GM18951 (cell line): ENCODE data around the gene ADGRD2.

Source experiments
- POLR2A ChIP-seq: IDR thresholded peaks from 4 replicates; pipeline ENCODE4 v1.6.1; 2011; ENCODE audit warnings: mild to moderate bottlenecking; ENCODE audit not compliant: insufficient read length, insufficient read depth; ENCODE audit errors: extremely low read depth
- in situ Hi-C: fragments of 300-500 bp; cut with MboI; formaldehyde crosslinking; loops from one replicate; pipeline ENCODE4 v1.12.0; 2022; ENCODE audit warnings: low sequenced_read_pairs, mixed read lengths, inconsistent platforms; ENCODE audit not compliant: unreplicated experiment

ADGRD2 gene

DNA sequence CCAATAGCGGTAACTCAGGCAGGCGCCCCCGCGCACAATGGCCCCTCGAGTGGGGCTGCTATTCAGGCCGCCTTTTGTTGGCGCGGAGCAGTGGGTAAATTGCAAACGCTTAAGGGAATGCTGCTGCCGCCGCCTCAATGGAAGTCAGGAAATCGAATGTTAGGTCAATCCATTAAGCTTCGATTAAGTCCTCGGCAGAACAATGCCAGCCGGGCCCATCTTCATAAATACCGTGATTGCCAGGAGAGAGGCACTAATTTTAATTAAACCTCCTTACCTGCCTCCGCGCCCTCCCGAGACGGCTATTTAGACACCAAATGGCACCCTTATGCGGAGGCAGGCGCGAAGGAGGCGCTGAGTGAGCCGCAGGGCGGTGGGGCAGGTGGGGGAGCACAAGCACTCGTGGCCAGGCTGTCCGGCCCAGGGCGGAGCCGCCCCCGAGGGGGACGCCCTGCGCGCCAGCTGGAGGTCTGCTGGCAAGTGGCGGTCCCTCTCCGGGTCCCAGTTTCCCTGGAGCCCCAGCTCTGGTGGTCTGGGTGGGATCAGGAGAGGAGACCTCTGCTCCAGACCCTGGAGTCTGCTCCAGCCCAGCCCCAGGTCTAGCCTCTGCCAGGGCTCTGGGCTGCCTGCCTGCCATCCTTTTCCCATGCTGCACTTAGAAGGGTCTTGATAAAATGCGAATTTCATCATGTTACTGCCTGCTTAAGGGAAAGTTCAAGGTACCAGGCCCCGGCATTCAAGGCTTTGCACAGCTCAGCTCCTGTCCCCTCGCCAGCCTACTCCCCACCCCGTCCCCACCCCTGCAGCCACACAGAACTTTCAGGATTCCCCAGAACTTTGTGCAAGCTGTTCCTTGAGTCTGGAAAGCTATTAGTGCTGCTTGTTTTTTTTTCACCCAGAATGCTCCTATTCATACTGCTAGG lies 37.3 kb downstream of the ADGRD2 start:
- in situ Hi-C loops = no loop called here
- TF ChIP-seq POLR2A = no peak

DNA sequence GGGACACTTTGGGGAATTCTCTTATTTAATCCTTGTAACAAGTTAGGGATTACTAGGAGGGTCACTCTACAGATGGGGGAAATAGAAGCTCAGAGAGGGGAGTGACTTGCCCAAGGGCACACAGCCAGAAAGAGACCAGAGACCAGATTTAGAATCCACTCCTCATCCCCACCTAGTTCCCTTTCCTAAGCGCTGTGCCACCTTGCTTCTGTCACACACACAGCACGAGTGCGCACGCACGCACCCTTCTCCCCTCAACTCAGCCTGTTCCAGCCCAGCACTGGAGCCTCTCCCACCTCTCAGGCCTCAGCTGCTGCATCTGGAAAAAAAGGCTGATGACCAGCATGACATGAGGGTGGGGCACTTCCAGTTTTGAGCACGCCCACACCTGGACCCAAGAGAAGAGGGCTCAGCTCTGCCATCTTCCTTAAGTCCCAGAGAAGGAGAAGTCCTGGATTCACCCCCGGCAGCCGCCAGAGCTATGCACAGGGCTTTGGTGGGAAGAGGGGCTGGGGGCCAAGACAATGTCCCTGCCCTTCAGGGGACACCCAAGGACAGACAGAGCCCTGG lies 38.5 kb downstream of the ADGRD2 start:
- no peak for TF ChIP-seq POLR2A
- in situ Hi-C loops = no loop called here

- in situ Hi-C loops = no loop called here
- TF ChIP-seq POLR2A = no peak
Measured at GRCh38 chr9:124489222-124489621, 39.0 kb downstream of the ADGRD2 start.

DNA sequence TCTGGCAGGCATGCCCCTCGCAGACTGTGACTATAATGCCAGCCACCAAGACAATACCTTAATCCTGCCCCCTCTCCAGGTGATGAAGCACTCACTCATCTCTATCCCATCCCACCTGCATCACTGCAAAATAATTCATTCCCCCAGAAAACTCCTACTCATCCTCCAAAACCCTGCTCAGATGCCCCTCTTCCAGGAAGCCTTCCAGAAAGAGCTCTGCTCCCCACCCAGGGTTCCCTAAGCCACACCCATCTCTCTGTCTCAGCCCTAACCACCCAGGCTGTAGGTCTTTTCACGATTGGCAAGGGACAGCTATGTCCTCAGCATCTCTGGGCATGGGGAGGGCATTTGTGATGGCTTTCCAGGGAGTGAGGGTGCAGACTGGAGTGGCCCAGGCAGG lies 39.8 kb downstream of the ADGRD2 start:
- in situ Hi-C loops = no loop called here

GRCh38 chr9:124491049-124491975 lies 41.1 kb downstream of the ADGRD2 start:
- TF ChIP-seq POLR2A = no peak
- in situ Hi-C loops = no loop called here

More for the DNA sequence above, 39.8 kb downstream of the ADGRD2 start:
- no peak for TF ChIP-seq POLR2A

- no peak for TF ChIP-seq POLR2A
- in situ Hi-C loops = no loop called here
Measured at GRCh38 chr9:124492818-124493217, 42.6 kb downstream of the ADGRD2 start.

GRCh38 chr9:124493218-124493617 lies 43.0 kb downstream of the ADGRD2 start:
- in situ Hi-C loops = no loop called here
- no peak for TF ChIP-seq POLR2A

DNA sequence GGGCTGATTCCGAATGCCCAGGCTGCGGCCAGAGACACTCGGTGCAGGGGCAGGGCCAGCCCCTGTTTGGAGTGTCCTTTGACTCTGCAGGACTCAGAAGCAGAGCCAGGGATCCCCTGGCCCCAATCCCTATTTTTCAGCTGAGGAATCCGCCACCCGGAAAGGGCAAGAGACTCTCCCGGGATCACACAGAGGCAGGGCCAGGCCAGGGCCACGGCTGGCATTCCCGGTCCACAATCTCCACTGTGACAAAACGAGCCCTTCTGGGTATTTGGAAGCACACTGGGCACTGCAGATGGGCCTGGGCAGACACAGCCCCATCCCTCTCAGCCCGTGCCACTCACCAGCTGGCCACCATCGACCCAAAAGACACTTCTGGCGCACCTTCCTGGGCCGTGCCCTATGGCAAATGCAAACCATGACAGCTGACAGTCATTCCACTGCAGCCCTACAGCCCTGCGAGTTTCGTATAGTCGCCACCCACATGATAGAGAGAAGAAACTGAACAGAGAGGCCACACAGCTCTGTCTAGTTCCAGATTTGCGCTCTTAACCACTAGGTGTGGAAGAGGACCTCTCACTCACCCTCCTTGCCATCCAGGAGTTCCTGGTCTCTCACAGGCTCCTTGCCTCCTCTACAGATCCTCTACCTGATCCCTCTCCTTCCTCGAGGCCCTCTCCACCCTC lies 43.7 kb downstream of the ADGRD2 start:
- in situ Hi-C loops = no loop called here
- no peak for TF ChIP-seq POLR2A

DNA sequence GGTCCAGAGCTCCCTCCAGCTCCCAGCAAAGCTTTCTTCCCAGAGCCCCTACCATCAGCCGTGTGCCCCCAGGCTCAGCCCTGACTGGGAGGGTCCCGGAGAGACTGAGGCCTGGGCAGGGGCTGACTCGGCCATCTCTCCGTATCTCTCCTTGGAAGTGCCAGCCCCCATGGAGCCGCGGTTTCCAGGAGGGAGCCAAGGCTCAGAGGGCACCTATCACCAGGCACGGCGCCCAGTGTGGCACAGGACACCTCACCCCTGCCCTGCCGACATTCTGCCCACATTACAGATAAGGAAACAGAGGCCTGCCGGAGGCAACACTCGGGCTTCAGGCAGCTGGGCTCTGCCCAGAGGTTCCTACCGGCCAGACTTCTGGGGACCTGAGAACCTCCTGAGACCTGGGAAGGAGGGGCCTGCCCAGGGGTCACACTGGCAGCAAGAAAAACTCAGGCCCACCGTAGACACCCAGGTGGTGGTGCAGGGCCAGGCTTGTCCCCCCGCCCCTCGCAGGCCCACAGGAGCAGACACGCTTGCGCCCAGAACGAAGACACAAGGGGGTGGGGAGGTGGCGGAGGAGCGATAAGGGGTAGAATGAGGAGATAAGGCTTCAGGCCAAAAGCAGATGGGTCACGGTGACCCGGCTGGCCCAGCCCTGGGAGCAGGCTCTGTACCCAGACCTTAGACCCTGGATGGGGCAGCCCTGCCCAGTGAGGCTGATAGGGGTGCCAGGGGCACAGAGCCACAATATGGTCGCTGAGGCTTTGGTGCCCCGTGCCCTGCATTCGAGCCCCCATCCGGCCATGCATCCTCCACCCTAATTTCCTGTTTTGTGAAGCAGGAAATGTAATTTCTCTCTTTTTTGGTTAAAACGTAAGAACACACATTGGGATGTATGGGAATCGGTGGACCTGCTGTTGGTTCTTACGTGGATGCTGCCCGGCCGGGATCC lies 45.1 kb downstream of the ADGRD2 start:
- TF ChIP-seq POLR2A = no peak
- in situ Hi-C loops = no loop called here

DNA sequence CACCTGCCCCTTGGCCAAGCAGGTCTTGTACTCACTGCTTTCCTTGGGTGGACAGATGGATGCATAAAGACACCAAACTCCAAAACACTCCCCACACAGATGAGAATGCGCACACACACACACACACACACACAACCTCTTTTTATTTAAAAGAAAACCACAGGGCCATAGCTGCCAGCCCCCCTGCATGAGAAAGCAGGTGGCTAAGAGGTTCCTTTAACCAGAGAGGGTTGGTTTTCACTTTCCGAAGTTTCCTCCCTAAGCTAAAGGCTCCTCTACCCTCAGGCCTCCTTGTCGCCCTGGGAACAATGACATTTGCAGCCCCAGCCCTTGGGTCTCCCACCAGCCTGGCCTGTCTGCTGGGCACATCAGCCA lies 45.8 kb downstream of the ADGRD2 start:
- in situ Hi-C loops = no loop called here
- TF ChIP-seq POLR2A = no peak

DNA sequence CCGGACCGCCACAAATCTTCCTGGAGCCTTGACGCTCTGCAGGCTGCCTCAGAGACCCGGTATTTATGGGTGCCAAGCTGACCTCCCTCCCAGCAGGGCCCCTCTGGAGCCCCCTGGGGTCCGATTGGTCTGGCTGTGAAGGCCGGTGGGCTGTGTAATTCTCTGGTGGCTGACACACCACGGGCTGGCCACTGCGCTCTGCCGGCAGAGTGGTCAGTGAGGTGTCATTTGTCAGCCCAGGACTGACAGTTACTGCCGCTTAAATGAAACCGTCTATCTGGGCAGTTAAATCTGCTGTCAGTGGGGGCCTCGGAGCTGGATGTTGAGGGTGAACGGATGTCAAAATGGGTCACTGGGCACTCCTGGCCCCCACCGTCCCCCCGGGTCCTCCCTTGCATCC lies 46.2 kb downstream of the ADGRD2 start:
- in situ Hi-C loops = no loop called here
- TF ChIP-seq POLR2A = no peak

- no peak for TF ChIP-seq POLR2A
- in situ Hi-C loops = no loop called here
Measured at GRCh38 chr9:124497441-124497840, 47.2 kb downstream of the ADGRD2 start.

GRCh38 chr9:124498040-124498439 lies 47.8 kb downstream of the ADGRD2 start:
- in situ Hi-C loops = no loop called here
- no peak for TF ChIP-seq POLR2A
